Cardiac fibroblast (primary cell): ENCODE data around the gene APPL1.

Source experiments
- DNase-seq, 2 donors: peaks; one replicate each; pipeline versions ENCODE4 v3.0.0 to v3.0.0-alpha.2; 2010; ENCODE audit warnings: low read depth in 2 of 2
- H3K4me3 ChIP-seq, 2 donors: replicated peaks in 1 of 2; 1 replicate in 1 of 2; 2 replicates in 1 of 2; pipeline ENCODE4 v1.5.1; 2011; ENCODE audit warnings: low read depth in 2 of 2, low read length in 2 of 2, mild to moderate bottlenecking in 2 of 2, moderate library complexity in 1 of 2
- TF ChIP-seq, protein P1 (sequence below): IDR thresholded peaks from one replicate; pipeline ENCODE4 v1.5.1; 2011; ENCODE audit warnings: low read depth, mild to moderate bottlenecking, low read length, inconsistent platforms

Gene APPL1

DNA sequence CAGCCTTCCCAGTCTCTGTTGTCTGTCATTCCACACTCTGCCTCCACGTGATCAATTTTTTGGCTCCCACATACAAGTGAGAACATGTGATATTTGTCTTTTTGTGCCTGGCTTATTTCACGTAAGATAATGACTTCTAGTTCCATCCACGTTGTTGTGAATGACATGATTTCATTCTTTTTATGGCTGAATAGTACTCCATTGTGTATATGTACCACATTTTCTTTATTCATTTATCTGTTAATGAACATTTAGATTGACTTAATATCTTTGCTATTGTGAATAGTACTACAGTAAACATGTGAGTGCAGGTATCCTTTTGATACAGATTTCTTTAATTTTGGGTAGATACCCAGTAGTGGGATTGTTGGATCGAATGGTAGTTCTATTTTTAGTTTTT, 33.6 kb downstream of the APPL1 start:
- TF ChIP-seq, protein P1, sequence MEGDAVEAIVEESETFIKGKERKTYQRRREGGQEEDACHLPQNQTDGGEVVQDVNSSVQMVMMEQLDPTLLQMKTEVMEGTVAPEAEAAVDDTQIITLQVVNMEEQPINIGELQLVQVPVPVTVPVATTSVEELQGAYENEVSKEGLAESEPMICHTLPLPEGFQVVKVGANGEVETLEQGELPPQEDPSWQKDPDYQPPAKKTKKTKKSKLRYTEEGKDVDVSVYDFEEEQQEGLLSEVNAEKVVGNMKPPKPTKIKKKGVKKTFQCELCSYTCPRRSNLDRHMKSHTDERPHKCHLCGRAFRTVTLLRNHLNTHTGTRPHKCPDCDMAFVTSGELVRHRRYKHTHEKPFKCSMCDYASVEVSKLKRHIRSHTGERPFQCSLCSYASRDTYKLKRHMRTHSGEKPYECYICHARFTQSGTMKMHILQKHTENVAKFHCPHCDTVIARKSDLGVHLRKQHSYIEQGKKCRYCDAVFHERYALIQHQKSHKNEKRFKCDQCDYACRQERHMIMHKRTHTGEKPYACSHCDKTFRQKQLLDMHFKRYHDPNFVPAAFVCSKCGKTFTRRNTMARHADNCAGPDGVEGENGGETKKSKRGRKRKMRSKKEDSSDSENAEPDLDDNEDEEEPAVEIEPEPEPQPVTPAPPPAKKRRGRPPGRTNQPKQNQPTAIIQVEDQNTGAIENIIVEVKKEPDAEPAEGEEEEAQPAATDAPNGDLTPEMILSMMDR: no peak
- no peak for DNase-seq

DNA sequence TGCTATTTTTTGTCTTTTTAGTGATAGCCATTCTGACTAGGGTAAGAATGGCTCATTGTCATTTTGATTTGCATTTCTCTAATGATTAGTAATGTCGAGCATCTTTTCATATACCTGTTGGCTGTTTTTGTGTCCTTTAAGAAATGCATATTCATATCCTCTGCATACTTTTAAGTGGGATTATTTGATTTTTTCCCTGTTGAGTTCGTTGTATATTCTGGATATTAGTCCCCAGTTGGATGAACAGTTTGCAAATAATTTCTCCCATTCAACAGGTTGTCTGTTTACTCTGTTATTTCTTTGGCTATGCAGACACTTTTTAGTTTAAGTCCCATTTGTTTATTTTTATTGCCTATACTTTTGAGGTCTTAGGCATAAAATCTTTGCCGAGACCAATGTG, 34.4 kb downstream of the APPL1 start:
- no peak overlapping the region for H3K4me3 ChIP-seq
- TF ChIP-seq, protein P1: no peak

More for the DNA sequence above, 33.6 kb downstream of the APPL1 start:
- no peak overlapping the region for H3K4me3 ChIP-seq

DNA sequence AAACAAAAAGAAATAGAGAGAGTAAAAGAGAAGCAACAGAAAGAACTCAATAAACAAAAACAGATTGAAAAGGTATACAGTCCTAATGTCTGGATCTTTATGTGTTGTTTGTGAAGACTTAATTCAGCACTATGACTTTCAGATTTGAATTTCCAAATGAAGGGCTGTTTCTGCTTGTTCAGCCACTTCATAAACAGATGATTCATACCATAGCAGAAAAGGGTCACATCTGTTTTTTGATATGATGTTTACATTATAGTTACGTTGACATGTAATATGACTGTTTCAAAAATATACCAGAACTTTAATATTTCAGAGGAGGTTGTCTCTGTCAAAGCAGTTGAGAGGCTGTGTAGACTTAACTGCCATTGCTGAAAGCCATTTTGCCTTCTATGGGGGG, 40.9 kb downstream of the APPL1 start:
- DNase-seq: no peak
- TF ChIP-seq, protein P1: no peak
- no peak overlapping the region for H3K4me3 ChIP-seq

More for the DNA sequence above, 34.4 kb downstream of the APPL1 start:
- no peak for DNase-seq

DNA sequence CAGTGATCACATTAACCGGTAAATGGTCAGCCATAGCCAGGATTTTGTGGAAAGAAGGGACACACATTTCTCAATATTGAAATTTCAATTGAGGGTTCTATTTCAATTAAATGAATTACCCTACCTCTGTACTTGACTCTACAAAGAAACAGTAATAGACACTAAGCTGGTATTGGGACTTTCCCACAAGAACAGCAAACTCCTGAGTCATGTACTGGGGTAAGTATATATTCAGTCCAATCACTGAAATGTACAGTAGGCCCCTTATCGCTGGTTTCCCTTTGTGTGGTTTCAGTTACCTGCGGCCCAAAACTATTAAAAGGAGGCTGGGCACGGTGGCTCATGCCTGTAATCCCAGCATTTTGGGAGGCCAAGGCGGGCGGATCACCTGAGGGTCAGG, 47.3 kb downstream of the APPL1 start:
- H3K4me3 ChIP-seq: no peak overlapping the region
- no peak for DNase-seq
- TF ChIP-seq, protein P1: no peak

DNA sequence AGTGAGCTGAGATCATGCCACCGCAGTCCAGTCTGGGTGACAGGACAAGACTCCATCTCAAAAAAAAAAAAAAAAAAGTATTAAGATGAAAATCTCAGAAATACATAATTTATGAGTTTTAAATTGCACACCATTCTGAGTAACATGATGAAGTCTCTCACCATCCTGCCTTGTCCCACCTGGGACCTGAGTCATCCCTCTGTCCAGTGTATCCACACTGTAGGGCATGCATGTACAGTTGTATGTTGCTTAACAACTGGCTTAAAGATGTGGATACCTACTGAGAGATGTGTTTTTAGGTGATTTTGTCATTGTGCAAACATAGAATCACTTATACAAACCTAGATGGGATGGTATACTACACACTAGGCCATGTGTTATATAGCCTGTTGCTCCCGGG, 47.9 kb downstream of the APPL1 start:
- peak in 1 of 2 donors; percentile 25 for DNase-seq
- H3K4me3 ChIP-seq: no peak overlapping the region
- TF ChIP-seq, protein P1: no peak

DNA sequence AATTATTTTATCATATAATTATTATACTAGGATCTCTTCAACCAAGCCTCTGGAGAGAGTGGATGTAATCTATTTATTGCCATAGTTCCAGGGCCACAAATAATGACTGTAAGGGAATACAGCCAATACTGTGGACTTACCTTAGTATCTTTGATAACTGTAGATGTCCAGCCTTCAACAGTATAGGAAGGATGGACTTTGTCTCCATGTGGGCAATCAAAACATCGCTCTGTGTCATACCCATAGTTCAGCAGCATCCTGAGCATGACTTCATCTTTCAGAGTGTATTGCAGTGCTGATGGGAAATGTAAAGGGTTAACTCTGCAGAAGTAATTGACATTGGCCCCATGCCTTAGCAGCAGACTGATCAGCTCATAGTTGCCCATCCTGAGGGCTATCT, 50.7 kb downstream of the APPL1 start:
- TF ChIP-seq, protein P1: no peak
- DNase-seq: no peak
- no peak overlapping the region for H3K4me3 ChIP-seq

DNA sequence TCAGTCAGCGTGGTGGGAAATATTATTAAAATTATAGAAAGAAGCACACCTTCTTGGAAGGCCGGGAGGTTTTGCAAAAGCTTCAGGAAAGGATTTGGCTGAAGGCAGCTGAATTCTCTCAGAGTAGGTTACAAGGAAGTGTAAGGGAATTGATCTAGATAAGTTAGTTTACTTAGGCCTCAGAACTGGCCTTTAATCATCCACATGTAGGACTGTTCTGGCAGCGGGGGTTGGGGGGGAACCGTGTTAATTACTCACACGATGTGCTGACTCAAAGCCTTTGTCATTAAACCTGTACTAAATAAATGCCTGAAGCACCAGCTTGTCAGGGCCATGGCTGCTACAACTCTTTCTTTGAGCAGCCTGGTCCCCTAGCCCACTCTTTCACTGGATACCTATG, 52.2 kb downstream of the APPL1 start:
- H3K4me3 ChIP-seq: no peak overlapping the region
- DNase-seq: no peak
- TF ChIP-seq, protein P1: no peak
